ENCODE data around the gene DCC. TPM values are rescaled to one million over a fixed set of nuclear protein-coding genes. Genes with fewer than 3 reads are reported as not detected.

The DCC gene
- total RNA-seq, 1 experiment from 2014 or later: 0.72 TPM

GRCh38 chr18:53234610-53235009 is 894.6 kb downstream of the DCC start:
- no peak for TF ChIP-seq ETV6 (CRISPR knock-in tag; IDR thresholded peaks at IDR 0.05)
- TF ChIP-seq TCF7 (CRISPR knock-in tag; IDR thresholded peaks at IDR 0.05; ENCODE audit: low read depth): no peak
- no peak for TF ChIP-seq NFYB (CRISPR knock-in tag; conservative IDR thresholded peaks at IDR 0.05; ENCODE audit: low read depth)
- TF ChIP-seq ATF1 (CRISPR knock-in tag; IDR thresholded peaks at IDR 0.05): no peak
- TF ChIP-seq NFE2L1 (CRISPR knock-in tag; IDR thresholded peaks at IDR 0.05): no peak
- TF ChIP-seq NR1H2 (CRISPR knock-in tag; IDR thresholded peaks at IDR 0.05): no peak
- no peak for TF ChIP-seq ZNF232 (CRISPR knock-in tag; IDR thresholded peaks at IDR 0.05)
- TF ChIP-seq, protein P1, sequence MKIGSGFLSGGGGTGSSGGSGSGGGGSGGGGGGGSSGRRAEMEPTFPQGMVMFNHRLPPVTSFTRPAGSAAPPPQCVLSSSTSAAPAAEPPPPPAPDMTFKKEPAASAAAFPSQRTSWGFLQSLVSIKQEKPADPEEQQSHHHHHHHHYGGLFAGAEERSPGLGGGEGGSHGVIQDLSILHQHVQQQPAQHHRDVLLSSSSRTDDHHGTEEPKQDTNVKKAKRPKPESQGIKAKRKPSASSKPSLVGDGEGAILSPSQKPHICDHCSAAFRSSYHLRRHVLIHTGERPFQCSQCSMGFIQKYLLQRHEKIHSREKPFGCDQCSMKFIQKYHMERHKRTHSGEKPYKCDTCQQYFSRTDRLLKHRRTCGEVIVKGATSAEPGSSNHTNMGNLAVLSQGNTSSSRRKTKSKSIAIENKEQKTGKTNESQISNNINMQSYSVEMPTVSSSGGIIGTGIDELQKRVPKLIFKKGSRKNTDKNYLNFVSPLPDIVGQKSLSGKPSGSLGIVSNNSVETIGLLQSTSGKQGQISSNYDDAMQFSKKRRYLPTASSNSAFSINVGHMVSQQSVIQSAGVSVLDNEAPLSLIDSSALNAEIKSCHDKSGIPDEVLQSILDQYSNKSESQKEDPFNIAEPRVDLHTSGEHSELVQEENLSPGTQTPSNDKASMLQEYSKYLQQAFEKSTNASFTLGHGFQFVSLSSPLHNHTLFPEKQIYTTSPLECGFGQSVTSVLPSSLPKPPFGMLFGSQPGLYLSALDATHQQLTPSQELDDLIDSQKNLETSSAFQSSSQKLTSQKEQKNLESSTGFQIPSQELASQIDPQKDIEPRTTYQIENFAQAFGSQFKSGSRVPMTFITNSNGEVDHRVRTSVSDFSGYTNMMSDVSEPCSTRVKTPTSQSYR (CRISPR knock-in tag; IDR thresholded peaks at IDR 0.05): no peak
- TF ChIP-seq ZNF317 (CRISPR knock-in tag; IDR thresholded peaks at IDR 0.05; ENCODE audit: borderline replicate concordance, low read depth): no peak
- no peak for TF ChIP-seq ZNF423 (CRISPR knock-in tag; IDR thresholded peaks at IDR 0.05)
- TF ChIP-seq MYBL2 (CRISPR knock-in tag; IDR thresholded peaks at IDR 0.05): no peak
- TF ChIP-seq ZBTB21 (CRISPR knock-in tag; IDR thresholded peaks at IDR 0.05; ENCODE audit: borderline replicate concordance): no peak
- TF ChIP-seq FOXK1 (CRISPR knock-in tag; IDR thresholded peaks at IDR 0.05): no peak
- no peak for TF ChIP-seq CTCF (IDR thresholded peaks at IDR 0.05)
- TF ChIP-seq MAX (CRISPR knock-in tag; IDR thresholded peaks at IDR 0.05): no peak
- TF ChIP-seq FOXP1 (CRISPR knock-in tag; IDR thresholded peaks at IDR 0.05; ENCODE audit: borderline replicate concordance): no peak
- TF ChIP-seq ZNF671 (CRISPR knock-in tag; IDR thresholded peaks at IDR 0.05): no peak
- TF ChIP-seq HMGXB4 (CRISPR knock-in tag; IDR thresholded peaks at IDR 0.05): no peak
- TF ChIP-seq ZNF416 (CRISPR knock-in tag; IDR thresholded peaks at IDR 0.05): no peak
- H3K4me1 Mint-ChIP-seq: peaks cover 3% of the 10 kb centered on the region
- H3K9me3 Mint-ChIP-seq: no peaks in the 10 kb centered on the region
- H3K36me3 Mint-ChIP-seq: no peaks in the 10 kb centered on the region
- no peak overlapping the region for H3K27ac Mint-ChIP-seq
- ChIA-PET CTCF (no interaction called here), POLR2A (no interaction called here)
- no peak for DNase-seq (ENCODE audit: low spot score)
- ATAC-seq: no peak
- H3K27me3 Mint-ChIP-seq (ENCODE audit: low read depth): no peaks in the 10 kb centered on the region
- no peak overlapping the region for H3K4me3 Mint-ChIP-seq

- DNase-seq (ENCODE audit: low spot score): no peak
- no peak for ATAC-seq
- H3K9me3 Mint-ChIP-seq: peaks cover 3% of the 10 kb centered on the region; the same call in 1 of the 2 replicates
- no peaks in the 10 kb centered on the region for H3K36me3 Mint-ChIP-seq
- H3K4me3 Mint-ChIP-seq: no peak overlapping the region
- CTCF ChIA-PET: no interaction called here
- H3K4me1 Mint-ChIP-seq: peaks cover 3% of the 10 kb centered on the region; the same call in 1 of the 2 replicates
- H3K27me3 Mint-ChIP-seq (ENCODE audit: low read depth): no peaks in the 10 kb centered on the region
- POLR2A ChIA-PET: no interaction called here
- H3K27ac Mint-ChIP-seq: no peak overlapping the region
- TF ChIP-seq, protein P2, sequence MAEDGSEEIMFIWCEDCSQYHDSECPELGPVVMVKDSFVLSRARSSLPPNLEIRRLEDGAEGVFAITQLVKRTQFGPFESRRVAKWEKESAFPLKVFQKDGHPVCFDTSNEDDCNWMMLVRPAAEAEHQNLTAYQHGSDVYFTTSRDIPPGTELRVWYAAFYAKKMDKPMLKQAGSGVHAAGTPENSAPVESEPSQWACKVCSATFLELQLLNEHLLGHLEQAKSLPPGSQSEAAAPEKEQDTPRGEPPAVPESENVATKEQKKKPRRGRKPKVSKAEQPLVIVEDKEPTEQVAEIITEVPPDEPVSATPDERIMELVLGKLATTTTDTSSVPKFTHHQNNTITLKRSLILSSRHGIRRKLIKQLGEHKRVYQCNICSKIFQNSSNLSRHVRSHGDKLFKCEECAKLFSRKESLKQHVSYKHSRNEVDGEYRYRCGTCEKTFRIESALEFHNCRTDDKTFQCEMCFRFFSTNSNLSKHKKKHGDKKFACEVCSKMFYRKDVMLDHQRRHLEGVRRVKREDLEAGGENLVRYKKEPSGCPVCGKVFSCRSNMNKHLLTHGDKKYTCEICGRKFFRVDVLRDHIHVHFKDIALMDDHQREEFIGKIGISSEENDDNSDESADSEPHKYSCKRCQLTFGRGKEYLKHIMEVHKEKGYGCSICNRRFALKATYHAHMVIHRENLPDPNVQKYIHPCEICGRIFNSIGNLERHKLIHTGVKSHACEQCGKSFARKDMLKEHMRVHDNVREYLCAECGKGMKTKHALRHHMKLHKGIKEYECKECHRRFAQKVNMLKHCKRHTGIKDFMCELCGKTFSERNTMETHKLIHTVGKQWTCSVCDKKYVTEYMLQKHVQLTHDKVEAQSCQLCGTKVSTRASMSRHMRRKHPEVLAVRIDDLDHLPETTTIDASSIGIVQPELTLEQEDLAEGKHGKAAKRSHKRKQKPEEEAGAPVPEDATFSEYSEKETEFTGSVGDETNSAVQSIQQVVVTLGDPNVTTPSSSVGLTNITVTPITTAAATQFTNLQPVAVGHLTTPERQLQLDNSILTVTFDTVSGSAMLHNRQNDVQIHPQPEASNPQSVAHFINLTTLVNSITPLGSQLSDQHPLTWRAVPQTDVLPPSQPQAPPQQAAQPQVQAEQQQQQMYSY (CRISPR knock-in tag; IDR thresholded peaks at IDR 0.05): no peak
- TF ChIP-seq, protein P3, sequence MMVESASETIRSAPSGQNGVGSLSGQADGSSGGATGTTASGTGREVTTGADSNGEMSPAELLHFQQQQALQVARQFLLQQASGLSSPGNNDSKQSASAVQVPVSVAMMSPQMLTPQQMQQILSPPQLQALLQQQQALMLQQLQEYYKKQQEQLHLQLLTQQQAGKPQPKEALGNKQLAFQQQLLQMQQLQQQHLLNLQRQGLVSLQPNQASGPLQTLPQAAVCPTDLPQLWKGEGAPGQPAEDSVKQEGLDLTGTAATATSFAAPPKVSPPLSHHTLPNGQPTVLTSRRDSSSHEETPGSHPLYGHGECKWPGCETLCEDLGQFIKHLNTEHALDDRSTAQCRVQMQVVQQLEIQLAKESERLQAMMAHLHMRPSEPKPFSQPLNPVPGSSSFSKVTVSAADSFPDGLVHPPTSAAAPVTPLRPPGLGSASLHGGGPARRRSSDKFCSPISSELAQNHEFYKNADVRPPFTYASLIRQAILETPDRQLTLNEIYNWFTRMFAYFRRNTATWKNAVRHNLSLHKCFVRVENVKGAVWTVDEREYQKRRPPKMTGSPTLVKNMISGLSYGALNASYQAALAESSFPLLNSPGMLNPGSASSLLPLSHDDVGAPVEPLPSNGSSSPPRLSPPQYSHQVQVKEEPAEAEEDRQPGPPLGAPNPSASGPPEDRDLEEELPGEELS (CRISPR knock-in tag; IDR thresholded peaks at IDR 0.05): no peak
- TF ChIP-seq RORB (CRISPR knock-in tag; IDR thresholded peaks at IDR 0.05) (no peak), FOXP1 (CRISPR knock-in tag; IDR thresholded peaks at IDR 0.05; ENCODE audit: borderline replicate concordance) (no peak)
- TF ChIP-seq, protein P4, sequence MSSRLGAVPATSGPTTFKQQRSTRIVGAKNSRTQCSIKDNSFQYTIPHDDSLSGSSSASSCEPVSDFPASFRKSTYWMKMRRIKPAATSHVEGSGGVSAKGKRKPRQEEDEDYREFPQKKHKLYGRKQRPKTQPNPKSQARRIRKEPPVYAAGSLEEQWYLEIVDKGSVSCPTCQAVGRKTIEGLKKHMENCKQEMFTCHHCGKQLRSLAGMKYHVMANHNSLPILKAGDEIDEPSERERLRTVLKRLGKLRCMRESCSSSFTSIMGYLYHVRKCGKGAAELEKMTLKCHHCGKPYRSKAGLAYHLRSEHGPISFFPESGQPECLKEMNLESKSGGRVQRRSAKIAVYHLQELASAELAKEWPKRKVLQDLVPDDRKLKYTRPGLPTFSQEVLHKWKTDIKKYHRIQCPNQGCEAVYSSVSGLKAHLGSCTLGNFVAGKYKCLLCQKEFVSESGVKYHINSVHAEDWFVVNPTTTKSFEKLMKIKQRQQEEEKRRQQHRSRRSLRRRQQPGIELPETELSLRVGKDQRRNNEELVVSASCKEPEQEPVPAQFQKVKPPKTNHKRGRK (CRISPR knock-in tag; IDR thresholded peaks at IDR 0.05; ENCODE audit: borderline replicate concordance): no peak
Observed at GRCh38 chr18:53241161-53241560, 901.2 kb downstream of the DCC start.
